GM23248 (cell line): ENCODE results near the gene MAFG. TPM values are rescaled to one million over a fixed set of nuclear protein-coding genes. Genes with fewer than 3 reads are reported as not detected.

Experiments
- DNase-seq: peaks from one replicate; pipeline ENCODE4 v3.0.0-alpha.2; 2015
- H2AFZ ChIP-seq: fragments of 200-600 bp; sonication (generic); 2 replicates; pipeline ENCODE4 v1.6.1; 2016; ENCODE audit warnings: antibody characterized with exemption
- H3F3A ChIP-seq: fragments of 200-600 bp; sonication (generic); 2 replicates; pipeline ENCODE4 v1.6.1; 2016; ENCODE audit warnings: mild to moderate bottlenecking, antibody characterized with exemption, mixed run types; ENCODE audit not compliant: insufficient read depth
- H3K27ac ChIP-seq: fragments of 200-600 bp; sonication (generic); 2 replicates; pipeline ENCODE4 v1.5.1; 2016; ENCODE audit warnings: mild to moderate bottlenecking
- H3K27me3 ChIP-seq: fragments of 200-600 bp; sonication (generic); replicated peaks from 2 replicates; pipeline ENCODE4 v1.6.1; 2016; ENCODE audit warnings: mild to moderate bottlenecking; ENCODE audit not compliant: insufficient read depth
- H3K36me3 ChIP-seq: fragments of 200-600 bp; sonication (generic); 2 replicates; pipeline ENCODE4 v1.6.1; 2016; ENCODE audit warnings: low read depth, mild to moderate bottlenecking
- H3K4me1 ChIP-seq: fragments of 200-600 bp; sonication (generic); 2 replicates; pipeline ENCODE4 v1.6.1; 2016; ENCODE audit warnings: mild to moderate bottlenecking; ENCODE audit not compliant: insufficient read depth
- H3K4me2 ChIP-seq: fragments of 200-600 bp; sonication (generic); one replicate; pipeline ENCODE4 v1.6.1; 2016; ENCODE audit warnings: mild to moderate bottlenecking; ENCODE audit not compliant: unreplicated experiment
- H3K4me3 ChIP-seq: fragments of 200-600 bp; sonication (generic); 2 replicates; pipeline ENCODE4 v1.5.1; 2016; ENCODE audit warnings: mild to moderate bottlenecking
- H3K79me2 ChIP-seq: fragments of 200-600 bp; sonication (generic); 2 replicates; pipeline ENCODE4 v1.6.1; 2016; ENCODE audit warnings: mild to moderate bottlenecking; ENCODE audit not compliant: insufficient read depth
- H3K9ac ChIP-seq: fragments of 200-600 bp; sonication (generic); 2 replicates; pipeline ENCODE4 v1.6.1; 2016; ENCODE audit warnings: mild to moderate bottlenecking
- H3K9me2 ChIP-seq: fragments of 200-600 bp; sonication (generic); 2 replicates; pipeline ENCODE4 v1.6.1; 2016; ENCODE audit warnings: mixed run types, mild to moderate bottlenecking, moderate library complexity; ENCODE audit not compliant: insufficient read depth
- H3K9me3 ChIP-seq: fragments of 200-600 bp; sonication (generic); one replicate; pipeline ENCODE4 v1.6.1; 2017; ENCODE audit warnings: low read depth
- H4K20me1 ChIP-seq: fragments of 200-600 bp; sonication (generic); 2 replicates; pipeline ENCODE4 v1.6.0; 2016; ENCODE audit not compliant: insufficient read depth
- EZH2 ChIP-seq: fragments of 200-600 bp; sonication (generic); IDR thresholded peaks from 2 replicates; pipeline ENCODE4 v1.6.1; 2018; ENCODE audit warnings: antibody characterized with exemption, mild to moderate bottlenecking; ENCODE audit not compliant: insufficient read depth, poor library complexity, severe bottlenecking
- EZH2phosphoT487 ChIP-seq: fragments of 200-600 bp; sonication (generic); IDR thresholded peaks from 2 replicates; pipeline ENCODE4 v1.6.1; 2018; ENCODE audit warnings: antibody characterized with exemption, moderate library complexity, mild to moderate bottlenecking, low read depth; ENCODE audit not compliant: insufficient read depth
- WGBS, 2 experiments: methylation state at CpG; one replicate each; pipeline ENCODE4 v1.1.6; 2015 to 2017; ENCODE audit warnings: low lambda C conversion rate in 2 of 2, low coverage in 1 of 2; ENCODE audit errors: missing lambda C conversion rate in 2 of 2; 5-methylcytosine and 5-hydroxymethylcytosine counted together
- in situ Hi-C: fragments of 300-500 bp; cut with MboI; formaldehyde crosslinking; loops from 2 replicates; pipeline ENCODE4 v1.15.0; 2020
- polyA plus RNA-seq: library from polyadenylated mRNA; unstranded; fragments of >200 nt; fragmentation: Nextera tagmentation; extraction: Ambion mirVana; gene quantifications from 2 replicates; pipeline ENCODE4 v1.2.1, GENCODE V29; 2016
- total RNA-seq: library from RNA; depleted of rRNA; stranded (reverse); fragments of >200 nt; shearing (Covaris generic); gene quantifications from 2 replicates; pipeline ENCODE4 v1.2.3, GENCODE V29; 2014

MAFG gene
- total and polyA plus RNA-seq, 2 experiments from 2014 or later: 5.0 to 19.8 TPM

DNA sequence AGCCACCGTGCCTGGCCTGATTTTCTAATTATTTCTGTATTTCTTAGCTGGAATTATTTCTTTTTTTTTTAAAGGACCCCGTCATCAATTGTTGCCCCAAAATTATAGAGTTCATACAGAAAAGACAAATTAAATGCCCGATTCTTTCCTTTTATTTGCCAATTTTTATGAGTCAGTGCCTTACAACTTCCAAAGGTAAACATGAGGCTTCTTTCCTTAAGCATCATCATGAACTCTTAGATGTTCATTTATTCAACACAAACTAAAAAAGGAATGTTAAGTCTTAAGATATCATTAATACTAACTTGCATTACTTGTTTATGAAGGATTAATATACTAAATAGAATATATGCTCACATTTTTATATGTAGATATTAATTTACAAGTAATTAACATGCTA is 49.2 kb downstream of the MAFG start:
- no peaks in the 10 kb centered on the region for H3K9me2 ChIP-seq
- H2AFZ ChIP-seq: no peak overlapping the region
- 91 to 96% methylated on average over 3 of the region's 3 CpGs for WGBS, 2 experiments
- no peak overlapping the region for H3K27ac ChIP-seq
- H3K9me3 ChIP-seq: no peaks in the 10 kb centered on the region
- DNase-seq: no peak
- in situ Hi-C loops: no loop called here
- H3K79me2 ChIP-seq: peaks cover 23% of the 10 kb centered on the region
- no peak overlapping the region for H3K4me3 ChIP-seq
- H4K20me1 ChIP-seq: no peaks in the 10 kb centered on the region
- TF ChIP-seq EZH2 (no peak), EZH2phosphoT487 (no peak)
- H3K4me2 ChIP-seq: no peak overlapping the region
- H3K4me1 ChIP-seq: no peaks in the 10 kb centered on the region
- no peak overlapping the region for H3K9ac ChIP-seq
- peaks cover 15% of the 10 kb centered on the region for H3F3A ChIP-seq
- peaks cover 8% of the 10 kb centered on the region for H3K36me3 ChIP-seq
- no peaks in the 10 kb centered on the region for H3K27me3 ChIP-seq

DNA sequence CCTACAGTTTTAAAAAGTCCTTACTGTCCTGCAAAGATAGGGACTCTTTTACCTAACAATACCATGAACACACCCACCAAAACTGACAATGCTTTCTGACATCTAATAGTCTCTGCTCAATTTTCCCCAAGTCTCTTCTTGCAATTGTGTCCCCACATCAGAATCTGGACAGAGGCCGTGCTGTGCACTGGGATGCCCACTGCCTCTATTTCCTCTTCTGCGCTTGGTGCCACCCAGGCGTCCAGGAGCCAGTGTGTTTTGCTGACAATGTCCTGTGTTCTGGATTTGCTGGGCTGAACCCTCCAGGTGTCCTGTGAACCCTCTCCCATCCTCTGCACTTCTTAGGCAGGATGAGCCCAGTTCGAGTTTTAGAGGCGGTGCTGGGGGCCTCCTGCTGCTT is 50.0 kb downstream of the MAFG start:
- Histone ChIP-seq H3K36me3 (peaks cover 8% of the 10 kb centered on the region), H2AFZ (no peak overlapping the region), H4K20me1 (no peaks in the 10 kb centered on the region), H3K4me2 (no peak overlapping the region), H3K27me3 (no peaks in the 10 kb centered on the region), H3K4me3 (no peak overlapping the region), H3K27ac (no peak overlapping the region), H3K9me2 (no peaks in the 10 kb centered on the region), H3F3A (peaks cover 22% of the 10 kb centered on the region), H3K4me1 (peaks cover under 1% of the 10 kb centered on the region; the same call in 1 of the 2 replicates), H3K9me3 (no peaks in the 10 kb centered on the region), H3K79me2 (peaks cover 23% of the 10 kb centered on the region), H3K9ac (no peak overlapping the region)
- no peak for DNase-seq
- TF ChIP-seq EZH2: no peak
- TF ChIP-seq EZH2phosphoT487: no peak
- WGBS, 2 experiments: 95 to 100% methylated on average over 5 of the region's 5 CpGs
- in situ Hi-C loops: no loop called here

DNA sequence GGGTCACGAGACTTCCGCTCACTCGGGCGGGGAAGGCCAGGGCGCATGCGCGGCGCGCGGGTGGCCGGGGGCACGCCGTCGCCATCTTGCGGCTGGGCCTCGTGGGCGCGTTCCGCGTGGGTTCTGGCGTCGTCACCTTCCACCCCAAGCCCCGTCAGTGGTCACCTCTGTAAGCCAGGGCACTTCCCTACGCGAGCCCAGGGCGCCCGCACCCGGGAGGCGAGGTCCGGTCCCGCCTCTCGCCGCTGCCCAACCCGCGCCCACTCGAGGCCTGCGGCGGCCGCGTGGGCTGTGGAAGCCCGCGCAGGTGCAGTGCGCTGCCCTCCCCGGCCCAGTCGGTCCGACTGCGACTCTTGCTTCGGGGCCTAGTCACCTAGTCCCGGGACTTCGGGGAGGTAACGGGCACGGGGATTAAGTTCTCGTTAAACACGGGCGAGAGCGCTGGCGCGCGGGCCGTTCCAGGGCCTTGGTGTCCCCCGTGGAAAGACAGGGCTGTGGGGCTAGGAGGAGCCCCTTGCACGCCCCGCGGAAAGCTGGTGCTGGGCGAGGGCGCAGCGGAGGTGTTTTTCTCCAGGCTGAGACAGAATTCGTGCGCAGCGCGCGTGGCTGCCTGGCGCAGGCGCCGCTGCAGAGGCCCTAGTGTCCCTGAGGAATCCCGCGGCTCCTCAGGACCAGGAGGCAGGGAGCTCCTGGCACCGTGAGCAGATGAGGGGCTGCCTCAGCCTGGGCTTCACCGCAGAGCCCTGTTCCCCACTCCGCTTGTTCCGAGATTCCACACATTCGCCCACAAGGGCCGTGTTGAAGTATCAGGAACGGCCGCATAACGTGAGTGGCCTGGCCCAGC is 55.9 kb downstream of the MAFG start:
- Histone ChIP-seq H3K4me3 (peak overlapping the region; percentile 86), H3K9me3 (no peaks in the 10 kb centered on the region), H3K9ac (peak overlapping the region; percentile 96), H3K9me2 (no peaks in the 10 kb centered on the region), H3K27ac (peak overlapping the region; percentile 90), H3K27me3 (no peaks in the 10 kb centered on the region), H4K20me1 (no peaks in the 10 kb centered on the region), H3K79me2 (peaks cover 43% of the 10 kb centered on the region), H3K36me3 (no peaks in the 10 kb centered on the region), H3F3A (peaks cover 20% of the 10 kb centered on the region), H3K4me2 (peak overlapping the region; percentile 78), H3K4me1 (peaks cover 5% of the 10 kb centered on the region), H2AFZ (peak overlapping the region; percentile 75)
- in situ Hi-C loops: no loop called here
- DNase-seq: peak; percentile 95
- TF ChIP-seq EZH2 (no peak), EZH2phosphoT487 (no peak)
- WGBS, 2 experiments: 1 to 2% methylated on average over 65 to 85 of the region's 86 CpGs

DNA sequence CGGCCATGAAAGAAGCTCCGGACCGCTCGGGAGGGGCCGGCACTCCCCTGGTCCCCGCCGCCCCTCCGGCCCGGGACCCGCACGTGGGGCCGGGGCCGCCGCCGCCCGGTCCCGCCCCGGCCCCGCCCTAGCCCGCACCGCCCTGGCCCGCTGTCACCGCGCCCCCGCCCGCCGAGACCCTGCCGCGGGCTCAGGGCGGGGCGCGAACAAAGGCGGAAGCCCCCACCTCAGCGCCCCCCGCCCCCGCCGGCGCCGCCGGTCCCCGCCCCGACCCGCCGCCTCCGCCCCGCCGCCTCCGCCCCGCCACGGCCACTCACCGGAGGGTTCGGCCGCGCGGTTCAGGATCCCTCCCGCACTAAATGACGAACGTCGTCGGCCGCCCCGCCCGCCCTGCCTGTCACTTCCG is 56.6 kb downstream of the MAFG start, which contains the start of gene ARHGDIA:
Gene ARHGDIA, minus strand, starts transcription at position 357 of the 406 bp plus-strand sequence. CDS start 1,407 bp downstream, outside the sequence.
- H3K4me2 ChIP-seq: peak within 1 kb of the TSS; percentile 95

More for the DNA sequence above, 56.6 kb downstream of the MAFG start, which contains the start of gene ARHGDIA:
- Histone ChIP-seq H2AFZ (peak within 1 kb of the TSS; percentile 75), H3K27ac (peak within 1 kb of the TSS; percentile 90), H3K79me2 (peaks cover 47% of the 10 kb centered on the region), H3K9me2 (no peaks in the 10 kb centered on the region), H3K27me3 (no peaks in the 10 kb centered on the region), H3K9me3 (no peaks in the 10 kb centered on the region), H3K36me3 (no peaks in the 10 kb centered on the region), H4K20me1 (no peaks in the 10 kb centered on the region), H3K4me3 (peak within 1 kb of the TSS; percentile 94), H3F3A (peaks cover 26% of the 10 kb centered on the region), H3K4me1 (peaks cover 5% of the 10 kb centered on the region), H3K9ac (peak within 1 kb of the TSS; percentile 98)
- TF ChIP-seq EZH2phosphoT487 (no peak), EZH2 (no peak)
- no peak for DNase-seq
- in situ Hi-C loops: no loop called here
- 1% methylated on average over 29 of the region's 64 CpGs; no CpG with 5 or more reads in 1 of the 2 experiments for WGBS, 2 experiments
